CD4-positive, alpha-beta T cell treated with Interleukin-10 for 1 hour (primary cell): ENCODE measurements around the gene PTPN20.

Experiments used
- DNase-seq: peaks from one replicate; pipeline ENCODE4 v3.0.0-alpha.2; 2020

The PTPN20 gene

GRCh38 chr10:47022311-47023131 lies 111.3 kb downstream of the PTPN20 start:
- DNase-seq: no peak

- no peak for DNase-seq
Observed at GRCh38 chr10:47023237-47024045, 112.2 kb downstream of the PTPN20 start.

- no peak for DNase-seq
Observed at GRCh38 chr10:47024046-47024322, 112.8 kb downstream of the PTPN20 start.

- DNase-seq: peak; percentile 68
Observed at GRCh38 chr10:47024399-47025252, 113.4 kb downstream of the PTPN20 start.

GRCh38 chr10:47025253-47025539 lies 114.0 kb downstream of the PTPN20 start:
- no peak for DNase-seq

- DNase-seq: no peak
Observed at GRCh38 chr10:47025540-47026300, 114.5 kb downstream of the PTPN20 start.

- no peak for DNase-seq
Observed at GRCh38 chr10:47026301-47027107, 115.3 kb downstream of the PTPN20 start.

- DNase-seq: no peak
Observed at GRCh38 chr10:47027108-47027783, 116.0 kb downstream of the PTPN20 start.

GRCh38 chr10:47027784-47028260 lies 116.6 kb downstream of the PTPN20 start:
- DNase-seq: no peak

- no peak for DNase-seq
Observed at GRCh38 chr10:47028466-47028865, 117.2 kb downstream of the PTPN20 start.

GRCh38 chr10:47029181-47030009 lies 118.2 kb downstream of the PTPN20 start:
- no peak for DNase-seq

- DNase-seq: no peak
Observed at GRCh38 chr10:47030191-47030703, 119.0 kb downstream of the PTPN20 start.

- DNase-seq: no peak
Observed at GRCh38 chr10:47031211-47031900, 120.1 kb downstream of the PTPN20 start.

GRCh38 chr10:47031901-47032465 lies 120.8 kb downstream of the PTPN20 start:
- DNase-seq: no peak

- no peak for DNase-seq
Observed at GRCh38 chr10:47033081-47033480, 121.9 kb downstream of the PTPN20 start.

- no peak for DNase-seq
Observed at GRCh38 chr10:47033541-47034270, 122.5 kb downstream of the PTPN20 start.

- DNase-seq: no peak
Observed at GRCh38 chr10:47034441-47035051, 123.3 kb downstream of the PTPN20 start.
